Colon (tissue), 2 donors: ENCODE data around the gene PDCD1LG2.
"Not testable (repeated sequence)": the region's sequence is repeated elsewhere in the genome, so short reads cannot be mapped to it uniquely, and the experiment has no call there.

Source experiments
- FAIRE-seq: peaks from 2 replicates; lab custom pipeline; 2012; peaks lifted over from hg19 to GRCh38; lab: Jason Lieb, UNC
- donor health status: control.
- donor health status: control.

Gene PDCD1LG2

DNA sequence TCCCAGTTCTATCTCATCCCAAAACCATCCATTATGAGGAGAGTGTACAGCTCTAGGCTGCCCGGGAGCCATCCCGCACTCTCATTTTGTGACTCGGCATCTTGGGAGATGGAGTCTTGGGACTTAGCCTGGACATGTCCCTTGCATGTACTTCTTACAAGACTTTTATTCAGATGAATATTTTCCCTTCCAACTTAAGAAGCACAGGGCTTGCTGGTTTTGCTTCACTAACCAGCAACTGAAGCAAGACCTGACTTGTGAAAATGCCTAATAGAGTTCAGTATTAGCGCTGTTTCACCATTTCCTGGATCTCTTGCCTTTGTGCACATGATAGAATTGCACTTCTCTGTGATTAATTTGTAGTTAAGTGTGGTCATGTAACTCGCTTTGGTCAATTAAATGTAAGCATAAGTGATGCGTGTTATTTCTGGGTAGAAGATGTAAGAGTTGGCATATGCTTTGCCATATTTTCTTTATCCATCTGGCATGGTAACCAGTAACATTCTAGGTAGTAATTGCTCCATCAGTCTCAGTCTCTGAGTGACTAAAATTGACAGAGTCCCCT, 55.8 kb downstream of the PDCD1LG2 start:
- FAIRE-seq: no peak

DNA sequence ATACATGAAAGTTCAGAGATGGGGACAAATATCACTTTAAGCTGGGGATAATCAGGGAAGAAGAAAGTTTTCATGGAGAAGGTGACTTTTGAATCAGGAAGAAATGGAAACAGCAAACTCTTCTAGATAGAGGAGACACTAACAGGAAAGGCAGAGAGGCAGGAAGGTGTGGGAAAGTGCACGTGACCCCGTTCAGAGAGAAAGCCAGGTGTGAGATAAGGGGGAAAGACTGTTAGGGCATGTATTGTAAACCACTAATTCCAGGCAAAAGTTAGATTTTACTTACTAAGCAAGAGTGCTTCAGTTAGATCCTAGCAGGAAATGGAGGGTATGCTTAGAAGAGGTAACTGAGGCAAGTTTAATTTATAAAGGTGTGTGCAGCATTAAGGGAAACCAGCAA, 58.5 kb downstream of the PDCD1LG2 start:
- FAIRE-seq: no peak

DNA sequence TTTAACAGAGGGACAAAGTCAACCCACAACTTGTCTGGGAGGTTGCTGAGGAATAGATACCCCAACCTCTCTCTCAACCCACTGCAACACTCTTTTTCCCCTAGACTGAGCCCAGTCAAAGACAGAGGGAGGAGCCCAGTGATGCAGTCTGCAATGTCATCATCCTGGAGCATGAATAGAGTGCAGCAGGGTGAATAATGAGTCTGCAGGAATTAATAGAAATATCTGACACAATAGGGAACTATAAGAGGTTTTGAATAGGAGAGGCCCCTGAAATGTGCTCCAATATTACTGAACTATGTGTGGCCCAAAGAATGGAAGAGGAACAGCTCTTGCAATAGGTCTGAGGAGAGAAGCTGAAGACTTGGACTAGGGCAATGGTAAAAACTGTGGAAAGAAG, 59.1 kb downstream of the PDCD1LG2 start:
- FAIRE-seq: no peak

DNA sequence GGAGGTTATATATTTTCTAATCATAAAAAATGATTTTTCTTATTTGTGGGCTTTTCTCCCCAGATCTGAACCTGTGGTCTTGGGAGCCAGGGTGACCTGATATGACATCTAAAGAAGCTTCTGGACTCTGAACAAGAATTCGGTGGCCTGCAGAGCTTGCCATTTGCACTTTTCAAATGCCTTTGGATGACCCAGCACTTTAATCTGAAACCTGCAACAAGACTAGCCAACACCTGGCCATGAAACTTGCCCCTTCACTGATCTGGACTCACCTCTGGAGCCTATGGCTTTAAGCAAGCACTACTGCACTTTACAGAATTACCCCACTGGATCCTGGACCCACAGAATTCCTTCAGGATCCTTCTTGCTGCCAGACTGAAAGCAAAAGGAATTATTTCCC, 59.6 kb downstream of the PDCD1LG2 start:
- no peak for FAIRE-seq

- FAIRE-seq: no peak
These were observed 61.4 kb downstream of the PDCD1LG2 start for GRCh38 chr9:5571629-5572232.

DNA sequence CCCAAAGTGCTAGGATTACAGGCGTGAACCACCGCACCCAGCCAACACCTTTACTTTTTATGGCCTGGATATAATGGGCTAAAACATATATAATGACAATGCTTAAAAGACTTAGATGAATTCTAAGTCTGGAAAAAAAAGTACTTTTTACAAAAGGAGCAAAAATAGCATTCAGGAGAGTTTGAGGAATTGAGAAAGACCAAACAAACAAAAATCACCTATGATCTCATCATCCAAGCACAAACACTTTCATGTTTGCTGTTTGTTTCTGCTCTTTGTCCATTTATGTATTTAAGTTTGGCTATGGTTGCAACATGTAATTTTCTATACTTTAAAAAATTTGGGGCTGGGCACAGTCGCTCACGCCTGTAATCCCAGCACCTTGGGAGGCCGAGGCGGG, 63.8 kb downstream of the PDCD1LG2 start:
- no peak for FAIRE-seq

GRCh38 chr9:5575000-5575399, 64.7 kb downstream of the PDCD1LG2 start:
- FAIRE-seq: no peak

GRCh38 chr9:5577225-5577624, 66.9 kb downstream of the PDCD1LG2 start:
- no peak for FAIRE-seq

DNA sequence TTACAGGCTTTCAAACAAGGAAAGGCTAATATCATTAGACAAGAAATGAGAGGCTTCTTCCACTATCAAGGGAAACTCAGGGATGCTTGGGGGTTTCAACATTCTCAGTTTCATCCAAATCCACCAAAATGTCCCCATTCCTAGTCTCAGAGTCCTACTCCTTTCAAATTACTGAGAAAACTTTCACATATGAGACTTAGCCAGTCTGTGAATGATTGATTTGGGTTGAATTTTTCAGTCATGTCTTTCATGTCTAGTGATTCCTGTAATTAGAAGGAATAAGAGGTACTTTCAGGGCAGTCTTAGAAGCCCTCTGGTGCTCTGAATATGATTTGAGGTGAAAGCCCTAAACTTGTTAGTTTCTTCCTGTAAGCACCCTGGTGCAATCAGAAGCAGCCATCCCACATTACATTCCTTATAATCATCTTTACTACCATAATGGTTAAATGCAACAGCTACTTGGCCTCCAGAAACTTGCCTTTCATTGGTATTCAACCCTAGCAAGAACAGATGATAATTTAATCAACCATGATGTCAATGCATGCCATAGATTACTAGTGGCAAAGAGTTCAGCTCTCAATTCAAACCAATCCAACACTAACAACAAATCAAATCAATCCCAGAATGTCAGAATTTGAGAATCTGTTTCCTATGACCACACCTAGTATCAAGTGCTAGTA, 67.8 kb downstream of the PDCD1LG2 start:
- no peak for FAIRE-seq

GRCh38 chr9:5578698-5579085, 68.4 kb downstream of the PDCD1LG2 start:
- no peak for FAIRE-seq

- no peak for FAIRE-seq
These were observed 69.5 kb downstream of the PDCD1LG2 start for GRCh38 chr9:5579881-5580280.

DNA sequence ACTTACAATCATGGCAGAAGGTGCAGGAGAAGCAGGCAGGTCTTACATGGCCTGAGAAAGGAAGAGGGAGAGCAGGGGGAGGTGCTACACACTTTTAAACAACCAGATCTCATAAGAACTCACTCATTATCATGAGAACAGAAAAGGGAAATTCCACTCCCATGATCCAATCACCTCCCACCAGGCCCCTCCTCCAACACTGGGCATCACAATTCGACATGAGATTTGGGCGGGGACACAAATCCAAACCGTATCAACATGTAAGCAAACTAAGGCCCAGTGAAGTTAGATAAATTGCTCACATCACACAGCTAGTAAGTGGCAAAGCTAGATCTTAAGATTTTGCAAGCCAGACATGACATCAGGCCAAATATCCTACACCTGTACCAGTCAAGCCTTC, 70.3 kb downstream of the PDCD1LG2 start:
- FAIRE-seq: no peak

GRCh38 chr9:5581706-5582105, 71.4 kb downstream of the PDCD1LG2 start:
- not testable (repeated sequence) for FAIRE-seq

DNA sequence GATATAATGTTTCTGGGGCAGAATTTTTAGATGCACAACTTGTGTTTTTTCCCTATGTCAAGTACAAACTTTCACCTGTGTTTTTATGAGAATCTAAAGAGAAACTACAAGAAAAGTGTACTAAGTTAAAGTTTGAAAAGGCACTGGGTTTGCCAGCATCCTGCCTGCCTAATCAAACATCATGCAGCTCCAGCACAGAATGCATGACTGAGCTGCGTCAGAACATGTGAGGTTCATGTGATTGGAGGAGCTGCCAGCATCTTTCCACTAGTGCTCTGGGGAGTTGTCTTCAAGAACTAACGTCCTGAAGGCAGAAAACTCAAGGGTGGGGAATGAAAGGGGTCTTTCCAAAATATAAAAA, 72.5 kb downstream of the PDCD1LG2 start:
- FAIRE-seq: no peak

DNA sequence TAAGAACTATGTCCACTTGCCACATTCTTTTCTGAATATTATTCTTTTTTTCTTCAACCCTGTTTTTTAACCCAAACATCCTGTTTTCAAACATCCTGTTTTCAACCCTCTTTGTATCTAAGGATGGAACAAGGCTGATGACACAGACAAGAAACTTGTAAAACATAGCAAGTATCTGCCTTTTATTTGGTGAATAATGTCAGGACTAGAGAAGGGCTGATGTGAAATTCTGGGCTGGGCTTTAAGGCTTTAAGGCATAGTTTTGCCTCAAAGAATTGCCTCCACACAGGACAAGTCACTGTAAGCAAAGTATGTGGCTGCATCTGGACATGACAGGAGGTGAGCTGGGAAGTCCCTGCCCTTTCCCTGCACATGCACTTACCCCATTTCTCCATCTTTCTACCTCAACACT, 76.1 kb downstream of the PDCD1LG2 start:
- no peak for FAIRE-seq

DNA sequence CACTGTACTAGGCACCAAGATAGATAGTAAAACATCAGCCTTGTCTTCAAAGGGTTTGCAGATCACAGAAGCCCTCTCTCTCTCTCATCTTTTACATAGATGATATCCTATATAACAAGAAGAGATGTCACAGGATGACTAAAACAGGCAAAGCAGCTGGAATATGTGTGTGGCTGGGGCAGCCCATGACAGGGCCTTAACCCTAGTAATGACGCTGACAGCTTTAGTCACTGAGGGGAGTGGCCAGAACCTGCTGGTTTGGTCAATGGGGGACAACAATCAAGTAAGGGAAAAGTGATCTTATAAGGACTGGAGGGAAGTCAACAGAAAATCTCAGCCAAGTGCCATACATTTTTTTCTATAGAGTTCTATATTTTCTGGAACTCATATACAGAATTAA, 76.7 kb downstream of the PDCD1LG2 start:
- FAIRE-seq: no peak

- no peak for FAIRE-seq
These were observed 81.9 kb downstream of the PDCD1LG2 start for GRCh38 chr9:5592231-5592630.

DNA sequence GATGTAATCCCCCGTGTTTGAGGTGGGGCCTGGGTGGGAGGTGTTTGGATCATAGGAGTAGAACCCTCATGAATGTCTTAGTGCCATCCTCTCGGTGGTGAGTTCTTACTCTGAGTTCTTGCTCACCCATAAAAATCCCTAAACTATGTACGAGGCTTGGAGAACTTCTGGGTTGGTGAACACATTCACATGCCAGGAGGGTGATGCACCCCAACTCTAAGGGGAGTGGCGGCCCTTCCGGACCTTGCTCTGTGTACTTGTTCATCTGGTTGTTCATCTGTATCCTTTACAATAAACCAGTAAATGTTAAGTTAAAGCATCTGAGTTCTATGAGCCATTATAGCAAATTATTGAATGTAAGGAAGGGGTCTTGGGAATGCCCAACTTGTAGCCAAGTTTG, 82.6 kb downstream of the PDCD1LG2 start:
- FAIRE-seq: no peak

DNA sequence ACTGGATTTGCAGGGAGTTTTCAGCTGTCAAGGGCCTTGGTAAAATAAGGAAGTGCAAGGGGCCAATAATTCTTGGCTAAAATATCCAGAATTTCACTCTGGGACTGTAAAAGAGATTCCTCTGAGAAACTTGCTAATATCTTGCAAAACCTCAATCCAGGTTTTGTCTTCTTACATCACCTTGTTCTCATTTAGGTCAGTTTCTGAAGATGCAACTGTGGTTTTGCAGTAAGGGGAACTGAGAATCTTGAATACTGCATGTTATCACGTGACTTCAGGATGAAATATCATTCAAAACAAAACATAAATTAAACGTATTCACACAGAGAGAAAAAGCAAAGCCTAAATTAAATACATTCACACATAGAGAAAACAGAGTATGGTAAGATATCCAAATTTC, 83.6 kb downstream of the PDCD1LG2 start:
- no peak for FAIRE-seq

DNA sequence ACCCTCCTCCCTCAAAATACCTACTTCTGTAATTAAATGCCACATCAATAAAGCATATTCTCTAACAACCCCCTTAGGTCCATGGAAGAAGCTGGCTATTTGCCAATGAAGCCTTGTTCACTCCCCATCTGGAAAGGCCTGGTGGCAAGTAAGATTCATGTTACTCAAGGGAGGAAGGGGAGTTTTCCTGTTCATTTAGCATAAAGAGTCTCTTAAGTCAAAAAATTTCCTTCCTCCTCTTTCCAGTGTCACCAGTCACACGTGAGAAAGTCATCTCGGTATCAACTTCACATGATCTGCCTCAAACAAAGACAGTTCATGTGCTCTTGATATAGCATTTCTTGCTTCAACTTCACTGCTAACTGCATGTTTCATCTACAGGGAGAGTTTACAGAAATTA, 85.8 kb downstream of the PDCD1LG2 start:
- FAIRE-seq: no peak

GRCh38 chr9:5608298-5609225, 98.2 kb downstream of the PDCD1LG2 start:
- FAIRE-seq: no peak

- FAIRE-seq: no peak
These were observed 98.9 kb downstream of the PDCD1LG2 start for GRCh38 chr9:5609226-5609596.

DNA sequence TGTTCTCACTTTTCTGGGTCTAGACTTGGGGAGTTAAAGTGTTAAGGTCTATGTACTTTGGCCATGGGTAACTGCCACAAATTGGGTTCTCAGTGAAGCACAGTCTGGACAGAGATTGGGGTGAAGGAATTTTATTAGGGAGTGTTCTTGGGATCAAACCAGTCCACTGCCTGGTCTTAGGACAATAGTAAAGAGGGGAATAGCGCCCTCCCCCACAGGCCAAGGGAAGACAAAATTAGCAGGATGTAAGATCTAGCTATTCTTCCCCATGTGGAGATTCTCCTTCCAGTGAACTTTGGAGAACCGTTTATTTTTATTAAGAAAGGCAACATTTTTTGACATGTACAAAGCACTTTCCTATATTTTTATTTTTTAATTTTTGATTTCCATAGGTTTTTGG, 100.2 kb downstream of the PDCD1LG2 start:
- no peak for FAIRE-seq
